ENCODE measurements around the gene CCSER1. TPM values are rescaled to one million over a fixed set of nuclear protein-coding genes. Genes with fewer than 3 reads are reported as not detected.

The CCSER1 gene
- total and polyA plus RNA-seq, 4 donors = 0.61 to 23.0 (median 3.8) TPM

DNA sequence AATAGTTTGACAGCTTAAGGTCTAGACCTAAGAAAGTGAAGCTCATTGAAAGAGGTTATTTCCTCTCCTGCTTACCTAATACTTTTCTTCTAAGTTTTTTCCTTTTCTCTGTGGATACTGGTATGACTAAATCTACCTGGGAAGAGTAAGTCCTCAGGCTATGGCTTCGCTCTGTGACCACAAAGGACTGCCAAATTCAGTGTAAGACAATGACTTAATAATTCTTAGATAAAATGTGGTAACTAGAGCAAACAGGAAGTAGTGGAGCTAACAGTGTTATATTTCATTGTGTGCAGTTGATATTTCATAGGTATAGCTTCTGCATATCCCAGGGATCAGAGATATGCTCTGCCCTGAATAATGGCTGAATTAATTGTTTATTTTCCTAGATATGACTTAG is 418.9 kb downstream of the CCSER1 start:
- no peak overlapping the region for H3K9ac ChIP-seq (ENCODE audit: insufficient read depth in 1 of 2, low read length in 2 of 2)
- H3K36me3 ChIP-seq (ENCODE audit: control insufficient read depth in 4 of 4, insufficient read depth in 4 of 4, low read length in 4 of 4) = no peaks in the 10 kb centered on the region
- no peak overlapping the region for H3K27ac ChIP-seq (ENCODE audit: low read depth in 1 of 2, low read length in 1 of 2)
- no peaks in the 10 kb centered on the region for H3K27me3 ChIP-seq (ENCODE audit: control insufficient read depth in 3 of 3, insufficient read depth in 3 of 3, low read length in 2 of 3)
- H3K4me1 ChIP-seq (ENCODE audit: control insufficient read depth in 5 of 5, insufficient read depth in 5 of 5, low read length in 5 of 5) = peaks cover 0 to 2% (median 0%) of the 10 kb centered on the region in 5 donors
- ATAC-seq (ENCODE audit: insufficient read depth, low FRiP score) (no peak), DNase-seq (no peak)
- no peaks in the 10 kb centered on the region for H3K9me3 ChIP-seq (ENCODE audit: control insufficient read depth in 4 of 4, insufficient read depth in 3 of 4, low read length in 3 of 4)
- TF ChIP-seq, protein P1, sequence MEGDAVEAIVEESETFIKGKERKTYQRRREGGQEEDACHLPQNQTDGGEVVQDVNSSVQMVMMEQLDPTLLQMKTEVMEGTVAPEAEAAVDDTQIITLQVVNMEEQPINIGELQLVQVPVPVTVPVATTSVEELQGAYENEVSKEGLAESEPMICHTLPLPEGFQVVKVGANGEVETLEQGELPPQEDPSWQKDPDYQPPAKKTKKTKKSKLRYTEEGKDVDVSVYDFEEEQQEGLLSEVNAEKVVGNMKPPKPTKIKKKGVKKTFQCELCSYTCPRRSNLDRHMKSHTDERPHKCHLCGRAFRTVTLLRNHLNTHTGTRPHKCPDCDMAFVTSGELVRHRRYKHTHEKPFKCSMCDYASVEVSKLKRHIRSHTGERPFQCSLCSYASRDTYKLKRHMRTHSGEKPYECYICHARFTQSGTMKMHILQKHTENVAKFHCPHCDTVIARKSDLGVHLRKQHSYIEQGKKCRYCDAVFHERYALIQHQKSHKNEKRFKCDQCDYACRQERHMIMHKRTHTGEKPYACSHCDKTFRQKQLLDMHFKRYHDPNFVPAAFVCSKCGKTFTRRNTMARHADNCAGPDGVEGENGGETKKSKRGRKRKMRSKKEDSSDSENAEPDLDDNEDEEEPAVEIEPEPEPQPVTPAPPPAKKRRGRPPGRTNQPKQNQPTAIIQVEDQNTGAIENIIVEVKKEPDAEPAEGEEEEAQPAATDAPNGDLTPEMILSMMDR (IDR thresholded peaks at IDR 0.05; ENCODE audit: control extremely low read depth, extremely low read depth) = no peak
- H3K4me3 ChIP-seq = no peak overlapping the region
- 23 to 46% methylated on average over 1 of the region's 1 CpG for whole genome bisulfite sequencing, 2 donors

GRCh38 chr4:90570615-90571014 is 443.4 kb downstream of the CCSER1 start:
- DNase-seq (no peak), ATAC-seq (ENCODE audit: insufficient read depth, low FRiP score) (no peak)
- Histone ChIP-seq H3K4me3 (no peak overlapping the region), H3K36me3 (ENCODE audit: control insufficient read depth in 4 of 4, insufficient read depth in 4 of 4, low read length in 4 of 4) (no peaks in the 10 kb centered on the region), H3K9ac (ENCODE audit: insufficient read depth in 1 of 2, low read length in 2 of 2) (no peak overlapping the region), H3K27ac (ENCODE audit: low read depth in 1 of 2, low read length in 1 of 2) (no peak overlapping the region), H3K27me3 (ENCODE audit: control insufficient read depth in 3 of 3, insufficient read depth in 3 of 3, low read length in 2 of 3) (no peaks in the 10 kb centered on the region), H3K4me1 (ENCODE audit: control insufficient read depth in 5 of 5, insufficient read depth in 5 of 5, low read length in 5 of 5) (no peaks in the 10 kb centered on the region), H3K9me3 (ENCODE audit: control insufficient read depth in 4 of 4, insufficient read depth in 3 of 4, low read length in 3 of 4) (peaks cover 0 to 5% (median 0%) of the 10 kb centered on the region in 4 donors)
- TF ChIP-seq, protein P1 (IDR thresholded peaks at IDR 0.05; ENCODE audit: control extremely low read depth, extremely low read depth) = no peak
- WGBS, 2 donors = 95 to 100% methylated on average over 2 of the region's 2 CpGs

- ATAC-seq (ENCODE audit: insufficient read depth, low FRiP score) = no peak
- Histone ChIP-seq H3K36me3 (ENCODE audit: control insufficient read depth in 4 of 4, insufficient read depth in 4 of 4, low read length in 4 of 4) (no peaks in the 10 kb centered on the region), H3K27me3 (ENCODE audit: control insufficient read depth in 3 of 3, insufficient read depth in 3 of 3, low read length in 2 of 3) (no peaks in the 10 kb centered on the region), H3K4me1 (ENCODE audit: control insufficient read depth in 5 of 5, insufficient read depth in 5 of 5, low read length in 5 of 5) (no peaks in the 10 kb centered on the region), H3K9ac (ENCODE audit: insufficient read depth in 1 of 2, low read length in 2 of 2) (no peak overlapping the region), H3K4me3 (no peak overlapping the region), H3K27ac (ENCODE audit: low read depth in 1 of 2, low read length in 1 of 2) (no peak overlapping the region), H3K9me3 (ENCODE audit: control insufficient read depth in 4 of 4, insufficient read depth in 3 of 4, low read length in 3 of 4) (peaks cover 0 to 5% (median 0%) of the 10 kb centered on the region in 4 donors)
- TF ChIP-seq, protein P1 (IDR thresholded peaks at IDR 0.05; ENCODE audit: control extremely low read depth, extremely low read depth) = no peak
- 91 to 92% methylated on average over 2 of the region's 2 CpGs for WGBS, 2 donors
- no peak for DNase-seq
Observed at GRCh38 chr4:90572996-90573395, 445.8 kb downstream of the CCSER1 start.

GRCh38 chr4:90575371-90575770 is 448.2 kb downstream of the CCSER1 start:
- ATAC-seq (ENCODE audit: insufficient read depth, low FRiP score) = no peak
- H3K9ac ChIP-seq (ENCODE audit: insufficient read depth in 1 of 2, low read length in 2 of 2) = no peak overlapping the region
- no peak for DNase-seq
- WGBS, 2 donors = 70 to 80% methylated on average over 1 of the region's 1 CpG
- H3K9me3 ChIP-seq (ENCODE audit: control insufficient read depth in 4 of 4, insufficient read depth in 3 of 4, low read length in 3 of 4) = peaks cover 0 to 2% (median 0%) of the 10 kb centered on the region in 4 donors
- no peak overlapping the region for H3K27ac ChIP-seq (ENCODE audit: low read depth in 1 of 2, low read length in 1 of 2)
- no peaks in the 10 kb centered on the region for H3K36me3 ChIP-seq (ENCODE audit: control insufficient read depth in 4 of 4, insufficient read depth in 4 of 4, low read length in 4 of 4)
- H3K4me1 ChIP-seq (ENCODE audit: control insufficient read depth in 5 of 5, insufficient read depth in 5 of 5, low read length in 5 of 5) = peaks cover 0 to 10% (median 0%) of the 10 kb centered on the region in 5 donors
- no peaks in the 10 kb centered on the region for H3K27me3 ChIP-seq (ENCODE audit: control insufficient read depth in 3 of 3, insufficient read depth in 3 of 3, low read length in 2 of 3)
- TF ChIP-seq, protein P1 (IDR thresholded peaks at IDR 0.05; ENCODE audit: control extremely low read depth, extremely low read depth) = no peak
- no peak overlapping the region for H3K4me3 ChIP-seq
